K562 (cell line): ENCODE data around the gene KIF9. TPM values are rescaled to one million over a fixed set of nuclear protein-coding genes. Genes with fewer than 3 reads are reported as not detected.
A peak's percentile ranks its signal among the peaks of the same experiment; 100 is the strongest.

Source experiments
- BHLHE40 ChIP-seq: IDR thresholded peaks from 2 replicates; pipeline ENCODE4 v1.6.1; 2011; ENCODE audit warnings: low read length, improper control_type of control experiment
- CREB1 ChIP-seq, 2 experiments: sonication (generic) in 1 of 2; formaldehyde crosslinking in 1 of 2; IDR thresholded peaks; 2 replicates each; pipeline versions ENCODE4 v1.6.1 to v1.8.0; 2012 to 2022; ENCODE audit warnings: inconsistent platforms in 1 of 2, mild to moderate bottlenecking in 1 of 2, missing genetic modification reagents in 1 of 2, moderate library complexity in 1 of 2
- GATAD2B ChIP-seq: fragments of 450-650 bp; IDR thresholded peaks from 2 replicates; pipeline ENCODE4 v1.6.1; 2017; ENCODE audit warnings: mild to moderate bottlenecking, borderline replicate concordance
- MIER1 ChIP-seq: fragments of 450-650 bp; IDR thresholded peaks from 2 replicates; pipeline ENCODE4 v1.6.1; 2016; ENCODE audit warnings: antibody characterized with exemption, mild to moderate bottlenecking, low read depth
- SIN3A ChIP-seq, 2 experiments: fragments of 150-350 bp in 1 of 2; IDR thresholded peaks; 2 replicates each; pipeline ENCODE4 v1.6.1; 2011 to 2016; ENCODE audit warnings: borderline replicate concordance in 2 of 2, low read depth in 2 of 2, low read length in 2 of 2, mild to moderate bottlenecking in 2 of 2, moderate library complexity in 2 of 2; ENCODE audit not compliant: control insufficient read depth in 1 of 2
- ZFX ChIP-seq: sonication (generic); formaldehyde crosslinking; IDR thresholded peaks from 2 replicates; pipeline ENCODE4 v1.8.0; 2022; ENCODE audit warnings: mild to moderate bottlenecking, missing genetic modification reagents, moderate library complexity
- ZNF347 ChIP-seq: fragments of 450-650 bp; formaldehyde crosslinking; IDR thresholded peaks from 2 replicates; pipeline ENCODE4 v1.4.0; 2020; ENCODE audit warnings: low read depth, mild to moderate bottlenecking, moderate library complexity
- polyA plus RNA-seq, 8 experiments: library from polyadenylated mRNA; depleted of rRNA in 4 of 8; stranded (reverse) in 5 of 8; unstranded in 3 of 8; fragments of >200 nt; fragmentation: Nextera tagmentation in 2 of 8; fragmentation: Illumina TruSeq in 1 of 8; extraction: Ambion mirVana in 2 of 8; extraction: Trizol in 1 of 8; gene quantifications; 2 replicates each; pipeline versions ENCODE4 v1.2.1 to v1.2.3, GENCODE V29; 2011 to 2014; ENCODE audit warnings: inconsistent platforms in 1 of 8, missing spikeins in 1 of 8
- total RNA-seq, 7 experiments: library from RNA; depleted of rRNA in 6 of 7; stranded (reverse); fragments of >200 nt in 6 of 7; fragmentation: Illumina TruSeq in 2 of 7; extraction: Trizol in 2 of 7; gene quantifications; 2 replicates each; pipeline versions ENCODE4 v1.2.1 to v1.2.3, GENCODE V29; 2011 to 2021; ENCODE audit warnings: low replicate concordance in 1 of 7
- TF ChIP-seq, protein P1 (sequence below): sonication (generic); formaldehyde crosslinking; IDR thresholded peaks from 2 replicates; pipeline ENCODE4 v1.9.0; 2022; ENCODE audit warnings: mild to moderate bottlenecking, missing genetic modification reagents
- TF ChIP-seq, protein P2 (sequence below): fragments of 250-450 bp; sonication (Bioruptor Pico); IDR thresholded peaks from 2 replicates; pipeline ENCODE4 v1.5.1; 2021; ENCODE audit warnings: mild to moderate bottlenecking
- TF ChIP-seq, protein P3 (sequence below), 2 experiments: fragments of 450-650 bp; IDR thresholded peaks; 2 replicates each; pipeline ENCODE4 v1.6.1; 2016; ENCODE audit warnings: mild to moderate bottlenecking in 2 of 2, borderline replicate concordance in 1 of 2, low read depth in 1 of 2, moderate library complexity in 1 of 2
- TF ChIP-seq, protein P4 (sequence below): sonication (generic); formaldehyde crosslinking; IDR thresholded peaks from 2 replicates; pipeline ENCODE4 v1.8.1; 2023; ENCODE audit warnings: mild to moderate bottlenecking, missing genetic modification reagents
- TF ChIP-seq, protein P5 (sequence below): IDR thresholded peaks from 2 replicates; pipeline ENCODE4 v1.6.1; 2012; ENCODE audit warnings: low read depth, low read length, improper control_type of control experiment, borderline replicate concordance

The KIF9 gene
- total and polyA plus RNA-seq, 9 of the 15 experiments (the other 6 are each of a cell fraction or from before 2014, with no cell fraction given) = 16.9 to 56.9 (median 25.0) TPM

DNA sequence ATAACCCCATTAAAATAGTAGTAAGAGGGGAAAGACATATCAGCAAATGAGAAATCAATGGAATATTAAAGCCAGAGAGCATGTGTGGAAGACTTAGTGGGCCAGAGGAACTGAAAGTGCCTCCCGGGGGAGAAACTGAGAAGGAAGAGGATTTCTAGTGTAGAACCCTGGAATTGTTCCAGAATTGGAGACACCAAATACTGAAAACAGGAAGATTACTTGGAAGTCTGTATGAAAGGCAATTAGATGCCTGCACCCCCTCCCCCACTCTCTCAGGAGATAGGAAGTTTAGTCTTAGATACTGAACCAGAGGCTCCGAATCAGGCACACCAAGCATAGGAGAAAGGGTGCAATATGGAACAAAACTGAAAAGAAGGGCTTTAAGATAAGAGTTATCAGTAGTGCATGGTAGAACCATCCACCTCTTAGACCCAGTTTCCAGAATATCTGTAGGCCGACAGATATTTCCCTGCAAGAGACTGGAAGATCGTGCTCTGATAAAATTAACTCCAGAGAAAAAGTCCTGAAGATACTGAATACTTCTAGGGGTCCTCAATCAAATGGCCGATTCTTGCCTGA, 32.6 kb upstream of the KIF9 start (continued):
- peak; percentile 94 for TF ChIP-seq GATAD2B
- peak; percentile 41; the same call in 1 of the 2 replicates for TF ChIP-seq ZFX (CRISPR knock-in tag)
- TF ChIP-seq, protein P1, sequence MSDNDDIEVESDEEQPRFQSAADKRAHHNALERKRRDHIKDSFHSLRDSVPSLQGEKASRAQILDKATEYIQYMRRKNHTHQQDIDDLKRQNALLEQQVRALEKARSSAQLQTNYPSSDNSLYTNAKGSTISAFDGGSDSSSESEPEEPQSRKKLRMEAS (CRISPR knock-in tag) = no peak
- TF ChIP-seq, protein P2, sequence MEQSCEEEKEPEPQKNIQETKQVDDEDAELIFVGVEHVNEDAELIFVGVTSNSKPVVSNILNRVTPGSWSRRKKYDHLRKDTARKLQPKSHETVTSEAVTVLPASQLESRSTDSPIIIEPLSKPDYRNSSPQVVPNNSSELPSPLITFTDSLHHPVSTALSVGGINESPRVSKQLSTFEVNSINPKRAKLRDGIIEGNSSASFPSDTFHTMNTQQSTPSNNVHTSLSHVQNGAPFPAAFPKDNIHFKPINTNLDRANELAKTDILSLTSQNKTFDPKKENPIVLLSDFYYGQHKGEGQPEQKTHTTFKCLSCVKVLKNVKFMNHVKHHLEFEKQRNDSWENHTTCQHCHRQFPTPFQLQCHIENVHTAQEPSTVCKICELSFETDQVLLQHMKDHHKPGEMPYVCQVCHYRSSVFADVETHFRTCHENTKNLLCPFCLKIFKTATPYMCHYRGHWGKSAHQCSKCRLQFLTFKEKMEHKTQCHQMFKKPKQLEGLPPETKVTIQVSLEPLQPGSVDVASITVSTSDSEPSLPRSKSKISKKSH (CRISPR knock-in tag) = no peak
- TF ChIP-seq ZNF347 = no peak
- TF ChIP-seq, protein P3, sequence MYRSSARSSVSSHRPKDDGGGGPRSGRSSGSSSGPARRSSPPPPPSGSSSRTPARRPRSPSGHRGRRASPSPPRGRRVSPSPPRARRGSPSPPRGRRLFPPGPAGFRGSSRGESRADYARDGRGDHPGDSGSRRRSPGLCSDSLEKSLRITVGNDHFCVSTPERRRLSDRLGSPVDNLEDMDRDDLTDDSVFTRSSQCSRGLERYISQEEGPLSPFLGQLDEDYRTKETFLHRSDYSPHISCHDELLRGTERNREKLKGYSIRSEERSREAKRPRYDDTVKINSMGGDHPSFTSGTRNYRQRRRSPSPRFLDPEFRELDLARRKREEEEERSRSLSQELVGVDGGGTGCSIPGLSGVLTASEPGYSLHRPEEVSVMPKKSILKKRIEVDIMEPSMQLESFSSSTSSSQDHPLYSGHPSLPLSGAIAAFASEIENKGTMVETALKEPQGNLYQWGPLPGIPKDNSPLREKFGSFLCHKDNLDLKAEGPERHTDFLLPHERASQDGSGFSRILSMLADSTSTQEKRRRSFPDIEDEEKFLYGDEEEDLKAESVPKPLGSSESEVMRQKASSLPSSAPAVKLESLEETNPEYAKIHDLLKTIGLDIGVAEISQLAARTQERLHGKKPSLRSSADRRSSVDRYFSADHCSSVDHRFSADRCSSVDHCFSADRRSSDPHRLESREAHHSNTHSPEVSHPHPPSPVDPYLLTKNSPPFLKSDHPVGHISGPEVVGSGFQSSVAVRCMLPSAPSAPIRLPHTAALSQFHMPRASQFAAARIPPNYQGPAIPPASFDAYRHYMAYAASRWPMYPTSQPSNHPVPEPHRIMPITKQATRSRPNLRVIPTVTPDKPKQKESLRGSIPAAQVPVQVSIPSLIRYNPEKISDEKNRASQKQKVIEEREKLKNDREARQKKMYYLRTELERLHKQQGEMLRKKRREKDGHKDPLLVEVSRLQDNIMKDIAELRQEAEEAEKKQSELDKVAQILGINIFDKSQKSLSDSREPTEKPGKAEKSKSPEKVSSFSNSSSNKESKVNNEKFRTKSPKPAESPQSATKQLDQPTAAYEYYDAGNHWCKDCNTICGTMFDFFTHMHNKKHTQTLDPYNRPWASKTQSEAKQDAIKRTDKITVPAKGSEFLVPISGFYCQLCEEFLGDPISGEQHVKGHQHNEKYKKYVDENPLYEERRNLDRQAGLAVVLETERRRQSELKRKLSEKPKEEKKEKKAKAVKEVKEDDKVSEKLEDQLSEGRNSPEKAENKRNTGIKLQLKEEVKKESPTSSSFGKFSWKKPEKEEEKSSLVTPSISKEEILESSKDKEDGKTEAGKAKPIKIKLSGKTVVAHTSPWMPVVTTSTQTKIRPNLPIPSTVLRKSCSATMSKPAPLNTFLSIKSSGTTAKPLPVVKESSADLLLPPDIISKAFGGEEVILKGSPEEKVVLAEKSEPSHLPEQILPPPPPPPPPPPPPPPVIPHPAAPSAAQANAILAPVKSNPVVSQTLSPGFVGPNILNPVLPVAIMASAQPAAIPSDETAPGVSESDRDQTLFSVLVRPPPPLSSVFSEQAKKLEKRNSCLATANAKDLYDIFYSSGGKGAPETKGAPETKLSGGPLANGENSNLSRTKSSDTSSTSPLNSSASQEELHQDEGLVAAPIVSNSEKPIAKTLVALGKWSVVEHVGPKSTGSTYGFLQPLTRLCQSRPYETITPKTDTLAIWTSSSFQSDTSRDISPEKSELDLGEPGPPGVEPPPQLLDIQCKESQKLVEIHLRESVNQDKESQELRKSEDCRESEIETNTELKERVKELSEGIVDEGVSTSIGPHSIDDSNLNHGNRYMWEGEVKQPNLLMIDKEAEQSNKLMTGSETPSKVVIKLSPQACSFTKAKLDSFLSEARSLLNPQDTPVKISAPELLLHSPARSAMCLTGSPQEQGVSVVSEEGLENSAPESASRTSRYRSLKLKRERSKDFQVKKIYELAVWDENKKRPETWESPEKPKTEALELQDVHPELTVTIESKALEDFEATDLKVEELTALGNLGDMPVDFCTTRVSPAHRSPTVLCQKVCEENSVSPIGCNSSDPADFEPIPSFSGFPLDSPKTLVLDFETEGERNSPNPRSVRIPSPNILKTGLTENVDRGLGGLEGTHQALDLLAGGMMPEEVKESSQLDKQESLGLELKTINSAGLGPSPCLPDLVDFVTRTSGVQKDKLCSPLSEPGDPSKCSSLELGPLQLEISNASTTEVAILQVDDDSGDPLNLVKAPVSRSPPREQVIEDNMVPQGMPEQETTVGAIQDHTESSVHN (IDR thresholded peaks at IDR 0.05; ENCODE audit: borderline replicate concordance in 1 of 2, low read depth in 1 of 2) = 0 out of 4 replicates have a peak, but pooled peaks have one; percentile 28 to 36
- TF ChIP-seq, protein P4, sequence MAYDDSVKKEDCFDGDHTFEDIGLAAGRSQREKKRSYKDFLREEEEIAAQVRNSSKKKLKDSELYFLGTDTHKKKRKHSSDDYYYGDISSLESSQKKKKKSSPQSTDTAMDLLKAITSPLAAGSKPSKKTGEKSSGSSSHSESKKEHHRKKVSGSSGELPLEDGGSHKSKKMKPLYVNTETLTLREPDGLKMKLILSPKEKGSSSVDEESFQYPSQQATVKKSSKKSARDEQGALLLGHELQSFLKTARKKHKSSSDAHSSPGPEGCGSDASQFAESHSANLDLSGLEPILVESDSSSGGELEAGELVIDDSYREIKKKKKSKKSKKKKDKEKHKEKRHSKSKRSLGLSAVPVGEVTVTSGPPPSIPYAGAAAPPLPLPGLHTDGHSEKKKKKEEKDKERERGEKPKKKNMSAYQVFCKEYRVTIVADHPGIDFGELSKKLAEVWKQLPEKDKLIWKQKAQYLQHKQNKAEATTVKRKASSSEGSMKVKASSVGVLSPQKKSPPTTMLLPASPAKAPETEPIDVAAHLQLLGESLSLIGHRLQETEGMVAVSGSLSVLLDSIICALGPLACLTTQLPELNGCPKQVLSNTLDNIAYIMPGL (CRISPR knock-in tag) = no peak
- TF ChIP-seq BHLHE40 = peak; percentile 47; the same call in 1 of the 2 replicates
- TF ChIP-seq, protein P5, sequence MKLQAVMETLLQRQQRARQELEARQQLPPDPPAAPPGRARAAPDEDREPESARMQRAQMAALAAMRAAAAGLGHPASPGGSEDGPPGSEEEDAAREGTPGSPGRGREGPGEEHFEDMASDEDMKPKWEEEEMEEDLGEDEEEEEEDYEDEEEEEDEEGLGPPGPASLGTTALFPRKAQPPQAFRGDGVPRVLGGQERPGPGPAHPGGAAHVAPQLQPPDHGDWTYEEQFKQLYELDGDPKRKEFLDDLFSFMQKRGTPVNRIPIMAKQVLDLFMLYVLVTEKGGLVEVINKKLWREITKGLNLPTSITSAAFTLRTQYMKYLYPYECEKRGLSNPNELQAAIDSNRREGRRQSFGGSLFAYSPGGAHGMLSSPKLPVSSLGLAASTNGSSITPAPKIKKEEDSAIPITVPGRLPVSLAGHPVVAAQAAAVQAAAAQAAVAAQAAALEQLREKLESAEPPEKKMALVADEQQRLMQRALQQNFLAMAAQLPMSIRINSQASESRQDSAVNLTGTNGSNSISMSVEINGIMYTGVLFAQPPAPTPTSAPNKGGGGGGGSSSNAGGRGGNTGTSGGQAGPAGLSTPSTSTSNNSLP = peak; percentile 65; the same call in 1 of the 2 replicates
- TF ChIP-seq CREB1 (IDR thresholded peaks at IDR 0.05) = peak; percentile 55; the same call in 1 of the 2 replicates
- TF ChIP-seq CREB1 (CRISPR knock-in tag; IDR thresholded peaks at IDR 0.05) = no peak
- no peak for TF ChIP-seq MIER1
- no peak for TF ChIP-seq SIN3A (IDR thresholded peaks at IDR 0.05; ENCODE audit: borderline replicate concordance in 2 of 2, control insufficient read depth in 1 of 2, low read depth in 2 of 2, low read length in 2 of 2)
